Keratinocyte (primary cell): ENCODE results near the gene NCAPH2.

Source experiments
- CTCF ChIP-seq, 3 experiments: IDR thresholded peaks in 1 of 3; conservative IDR thresholded peaks in 1 of 3; optimal IDR thresholded peaks in 1 of 3; 2 replicates in 2 of 3; 3 replicates in 1 of 3; pipeline versions ENCODE3 to v1.5.1; 2011; ENCODE audit warnings: low read length in 3 of 3, mild to moderate bottlenecking in 3 of 3, moderate library complexity in 2 of 3, control low read depth in 1 of 3, inconsistent platforms in 1 of 3; ENCODE audit not compliant: insufficient read depth in 2 of 3; ENCODE audit errors: extremely low read depth in 1 of 3
- EZH2 ChIP-seq: IDR thresholded peaks from one replicate; pipeline ENCODE4 v1.6.1; 2012; ENCODE audit warnings: inconsistent platforms, mild to moderate bottlenecking, low read length, moderate library complexity

- TF ChIP-seq CTCF (optimal IDR thresholded peaks at IDR 0.05 in 1 of 3, IDR thresholded peaks at IDR 0.05 in 1 of 3, conservative IDR thresholded peaks at IDR 0.05 in 1 of 3; ENCODE audit: extremely low read depth in 1 of 3, insufficient read depth in 2 of 3, low read length in 3 of 3) (no peak), EZH2 (no peak)
These were observed 8.9 kb downstream of the NCAPH2 start for GRCh38 chr22:50516891-50517290.
